NB4 (cell line): ENCODE results near the gene PTCHD4.

Source experiments
- DNase-seq: peaks from one replicate; pipeline ENCODE4 v3.0.0; 2010; ENCODE audit warnings: low read depth
- H3K4me3 ChIP-seq: one replicate; pipeline ENCODE4 v1.5.1; 2011; ENCODE audit warnings: mild to moderate bottlenecking, low read depth, low read length, moderate library complexity
- CTCF ChIP-seq: IDR thresholded peaks from one replicate; pipeline ENCODE4 v1.5.1; 2012; ENCODE audit warnings: low read depth, low read length
- MAX ChIP-seq: IDR thresholded peaks from 2 replicates; pipeline ENCODE4 v1.6.1; 2011; ENCODE audit warnings: low read depth, low read length
- MYC ChIP-seq: IDR thresholded peaks from 2 replicates; pipeline ENCODE4 v1.6.1; 2011; ENCODE audit warnings: low read depth, low read length
- POLR2A ChIP-seq: IDR thresholded peaks from 2 replicates; pipeline ENCODE4 v1.6.1; 2011; ENCODE audit warnings: mild to moderate bottlenecking; ENCODE audit not compliant: insufficient read length; ENCODE audit errors: extremely low read depth

Gene PTCHD4

GRCh38 chr6:48067886-48068277, 43.1 kb downstream of the PTCHD4 start:
- no peak overlapping the region for H3K4me3 ChIP-seq
- TF ChIP-seq MYC (no peak), CTCF (no peak), POLR2A (no peak)
- no peak for DNase-seq

GRCh38 chr6:48067148-48067712, 43.8 kb downstream of the PTCHD4 start:
- TF ChIP-seq CTCF (no peak), MAX (no peak)
- DNase-seq, result no peak
- H3K4me3 ChIP-seq, result no peak overlapping the region

- no peak overlapping the region for H3K4me3 ChIP-seq
- TF ChIP-seq POLR2A, result no peak
- no peak for TF ChIP-seq MYC
- TF ChIP-seq MAX, result no peak
- TF ChIP-seq CTCF, result no peak
- no peak for DNase-seq
These were observed 49.6 kb downstream of the PTCHD4 start for GRCh38 chr6:48061265-48061990.
